ENCODE data around the gene INSIG2. TPM values are rescaled to one million over a fixed set of nuclear protein-coding genes. Genes with fewer than 3 reads are reported as not detected.

The INSIG2 gene
- total RNA-seq, 1 experiment from 2014 or later = 8.7 TPM

- H3K4me1 ChIP-seq (ENCODE audit: insufficient read depth, low read length) = peaks cover 3% of the 10 kb centered on the region; the same call in 1 of the 2 replicates
- H4K5ac ChIP-seq (ENCODE audit: insufficient read length, low read depth, low read length) = no peak overlapping the region
- no peak overlapping the region for H3K27ac ChIP-seq (ENCODE audit: insufficient read length, low read depth, low read length)
- H3K9ac ChIP-seq (ENCODE audit: extremely low read depth, insufficient read length, low read length) = no peak overlapping the region
- no peak overlapping the region for H2BK120ac ChIP-seq (ENCODE audit: low read depth, low read length, poor library complexity, severe bottlenecking)
- H3K27me3 Mint-ChIP-seq (ENCODE audit: low read depth) = no peaks in the 10 kb centered on the region
- no peaks in the 10 kb centered on the region for H3K23me2 ChIP-seq (ENCODE audit: insufficient read length, low read depth, low read length, poor library complexity, severe bottlenecking)
- H2BK5ac ChIP-seq (ENCODE audit: insufficient read length, low read length) = no peak overlapping the region
- no peak overlapping the region for H4K91ac ChIP-seq (ENCODE audit: insufficient read length, low read depth, low read length)
- no peak overlapping the region for H3T11ph ChIP-seq (ENCODE audit: low read length)
- peaks cover 6% of the 10 kb centered on the region; the same call in 1 of the 2 replicates for H3K79me2 ChIP-seq (ENCODE audit: insufficient read depth, low read length)
- no peak overlapping the region for H2BK15ac ChIP-seq (ENCODE audit: low read depth, low read length)
- no peak overlapping the region for H3K14ac ChIP-seq (ENCODE audit: insufficient read depth, low read length)
- no peak overlapping the region for H3K4ac ChIP-seq (ENCODE audit: low read depth, low read length)
- no peak overlapping the region for H3K27ac Mint-ChIP-seq
- no peak overlapping the region for H3K4me3 Mint-ChIP-seq
- no peak overlapping the region for H2AFZ ChIP-seq (ENCODE audit: low read length)
- no peak overlapping the region for H2BK12ac ChIP-seq (ENCODE audit: insufficient read length, low read depth, low read length)
- no peak overlapping the region for H3K56ac ChIP-seq (ENCODE audit: insufficient read length, low read depth, low read length)
- peaks cover 25 to 26% of the 10 kb centered on the region in 2 experiments for H3K4me1 Mint-ChIP-seq
- H2AK5ac ChIP-seq (ENCODE audit: insufficient read length, low read length) = no peak overlapping the region
- no peak overlapping the region for H4K8ac ChIP-seq (replicated peaks; ENCODE audit: insufficient read length, low read depth, low read length)
- H3K23ac ChIP-seq (ENCODE audit: insufficient read length, low read depth, low read length) = no peak overlapping the region
- no CpG with 5 or more reads among the region's 3 CpGs for WGBS (ENCODE audit: extremely low coverage, insufficient read length, low lambda C conversion rate)
- no peak for TF ChIP-seq CTCF (conservative IDR thresholded peaks at IDR 0.05)
- no peaks in the 10 kb centered on the region for H4K20me1 ChIP-seq (ENCODE audit: control insufficient read depth, insufficient read depth, insufficient read length)
- H3K27me3 ChIP-seq (ENCODE audit: insufficient read depth, low read length) = no peaks in the 10 kb centered on the region
- H2BK20ac ChIP-seq (ENCODE audit: low read depth, low read length, poor library complexity, severe bottlenecking) = no peak overlapping the region
- no peaks in the 10 kb centered on the region for H3K79me1 ChIP-seq (ENCODE audit: insufficient read depth, low read depth, low read length, poor library complexity, severe bottlenecking)
- no peak overlapping the region for H3K18ac ChIP-seq (ENCODE audit: insufficient read length, low read depth, low read length)
- no peak overlapping the region for H3K4me2 ChIP-seq (ENCODE audit: insufficient read depth, insufficient read length, low read length)
- H3K9me3 ChIP-seq (ENCODE audit: control insufficient read depth, low read depth, low read length) = no peaks in the 10 kb centered on the region
- no peaks in the 10 kb centered on the region for H3K36me3 Mint-ChIP-seq (ENCODE audit: insufficient read depth in 1 of 3, low read depth in 3 of 3)
- H3K9me3 Mint-ChIP-seq = no peaks in the 10 kb centered on the region
- no peak for DNase-seq
Observed at GRCh38 chr2:118086024-118086633, 2.1 kb upstream of the INSIG2 start.

All from H9 (cell line).